GM18868 (cell line): ENCODE results near the gene ADGRV1.
"Not testable (repeated sequence)": the region's sequence is repeated elsewhere in the genome, so short reads cannot be mapped to it uniquely, and the experiment has no call there.

Source experiments
- ATAC-seq: cut with Tn5 transposase; IDR thresholded peaks from one replicate; pipeline ENCODE4 v1.9.1; 2021; ENCODE audit warnings: mild to moderate bottlenecking, moderate library complexity; ENCODE audit not compliant: unreplicated experiment

Gene ADGRV1

DNA sequence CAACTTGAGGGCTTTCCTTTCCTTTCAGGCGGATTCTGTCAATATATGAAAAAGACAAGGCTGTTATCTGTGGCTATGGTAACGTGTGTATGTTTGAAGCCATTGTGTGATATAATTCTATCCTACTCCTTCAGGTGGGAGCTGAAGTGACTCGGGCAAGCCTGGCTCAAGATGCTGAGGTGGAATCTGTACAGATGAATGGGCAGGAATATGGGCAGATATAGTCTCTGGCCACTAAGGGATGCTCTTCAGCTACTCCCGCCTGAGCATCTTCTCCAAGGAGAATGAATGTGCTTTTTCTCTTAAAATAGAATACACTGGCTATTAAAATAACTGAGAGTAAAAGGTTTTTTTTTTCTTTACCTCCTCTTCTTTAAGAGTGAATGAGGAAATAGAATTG lies 244.8 kb downstream of the ADGRV1 start:
- ATAC-seq = no peak

DNA sequence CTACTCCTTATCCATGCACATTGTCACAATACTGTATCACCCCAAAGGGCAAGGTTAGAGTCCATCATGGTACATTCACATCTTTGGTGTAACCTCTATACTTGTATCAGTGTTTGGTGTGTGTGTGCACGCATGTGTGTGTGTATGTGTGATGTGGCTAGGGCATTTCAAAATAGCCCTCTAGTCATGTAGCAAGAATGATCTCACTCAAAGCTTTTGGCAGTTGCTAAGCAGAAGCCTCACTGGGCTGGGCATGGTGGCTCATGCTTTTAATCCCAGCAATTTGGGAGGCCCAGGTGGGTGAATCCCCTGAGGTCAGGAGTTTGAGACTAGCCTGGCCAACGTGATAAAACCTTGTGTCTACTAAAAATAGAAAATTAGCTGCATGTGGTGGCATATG lies 245.3 kb downstream of the ADGRV1 start:
- ATAC-seq = no peak

DNA sequence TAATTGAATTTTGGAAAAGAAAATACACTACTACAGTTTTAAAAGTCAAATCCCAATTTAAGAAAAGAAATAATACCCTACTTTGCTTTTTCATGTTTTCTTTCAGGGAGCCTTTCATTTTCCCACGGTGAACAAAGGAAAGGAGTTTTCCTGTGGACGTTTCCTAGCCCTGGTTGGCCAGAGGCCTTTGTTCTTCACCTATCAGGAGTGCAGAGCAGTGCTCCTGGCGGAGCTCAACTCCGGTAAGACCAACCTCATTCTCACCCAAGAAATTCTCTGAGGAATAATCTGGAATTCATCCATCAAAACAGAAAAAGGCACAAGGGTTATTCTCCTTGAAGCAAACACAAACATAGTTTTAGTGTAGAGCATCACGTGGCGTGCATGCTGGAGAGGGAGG lies 248.9 kb downstream of the ADGRV1 start:
- no peak for ATAC-seq

DNA sequence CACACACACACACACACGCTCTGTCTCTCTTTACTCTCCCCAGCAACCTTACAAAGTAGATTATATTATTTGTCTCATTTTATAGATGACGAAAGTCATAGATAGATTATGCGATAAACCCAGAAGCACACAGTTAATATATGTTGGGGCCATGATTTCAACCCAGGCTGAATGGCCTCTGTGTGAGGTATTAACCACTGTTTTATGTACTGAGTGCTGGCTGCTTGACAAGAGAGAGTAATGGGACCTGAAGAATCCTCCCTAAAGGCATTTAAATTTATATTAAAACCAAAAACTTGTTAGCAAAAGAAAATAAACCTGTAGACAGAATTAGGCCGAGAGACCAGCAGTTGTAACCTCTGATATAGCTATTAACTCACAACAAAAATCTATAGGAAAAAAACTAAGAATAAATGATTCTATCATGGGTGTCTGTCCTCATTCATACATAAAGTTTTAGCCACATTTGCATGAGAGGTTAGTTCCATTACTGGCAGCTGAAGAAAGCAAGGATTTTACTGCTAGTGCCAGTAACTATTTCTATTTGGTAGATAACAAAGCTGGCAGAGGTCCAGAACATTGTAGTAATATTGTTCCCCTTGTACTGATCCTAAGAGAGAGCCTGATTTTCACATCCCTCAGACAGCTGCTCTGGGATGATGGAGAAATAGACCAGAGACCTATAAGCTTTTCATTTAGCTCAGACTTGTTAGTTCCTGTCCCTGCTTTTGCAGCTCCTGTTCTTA lies 250.9 kb downstream of the ADGRV1 start:
- ATAC-seq = no peak

DNA sequence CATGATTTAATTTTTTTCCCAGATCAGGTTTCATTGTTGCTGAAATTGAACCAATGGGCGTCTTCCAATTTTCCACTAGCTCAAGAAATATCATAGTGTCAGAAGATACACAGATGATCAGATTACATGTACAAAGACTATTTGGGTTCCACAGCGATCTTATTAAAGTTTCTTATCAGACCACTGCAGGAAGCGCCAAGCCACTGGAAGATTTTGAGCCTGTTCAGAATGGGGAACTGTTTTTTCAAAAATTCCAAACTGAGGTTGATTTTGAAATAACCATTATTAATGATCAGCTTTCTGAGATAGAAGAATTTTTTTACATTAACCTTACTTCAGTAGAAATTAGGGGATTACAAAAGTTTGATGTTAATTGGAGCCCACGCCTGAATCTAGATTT lies 251.6 kb downstream of the ADGRV1 start:
- no peak for ATAC-seq

DNA sequence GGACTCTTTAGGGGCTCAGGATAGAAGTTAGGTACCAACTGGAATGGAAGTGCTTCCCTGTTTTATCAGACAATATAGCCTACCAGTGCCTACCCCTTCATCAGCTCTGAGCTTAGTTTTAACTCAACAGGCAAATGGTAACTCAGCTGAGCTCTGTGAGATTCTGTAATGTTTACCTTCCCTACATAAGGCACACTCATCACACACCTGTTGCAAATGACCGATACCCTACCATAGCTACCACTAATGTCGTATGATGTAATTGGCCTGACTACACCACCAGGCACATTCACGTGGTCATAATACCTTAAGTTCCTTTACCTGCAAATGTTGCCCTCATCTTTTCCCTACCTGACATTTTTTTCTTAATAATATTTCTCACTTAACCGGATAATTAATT lies 254.8 kb downstream of the ADGRV1 start:
- no peak for ATAC-seq

DNA sequence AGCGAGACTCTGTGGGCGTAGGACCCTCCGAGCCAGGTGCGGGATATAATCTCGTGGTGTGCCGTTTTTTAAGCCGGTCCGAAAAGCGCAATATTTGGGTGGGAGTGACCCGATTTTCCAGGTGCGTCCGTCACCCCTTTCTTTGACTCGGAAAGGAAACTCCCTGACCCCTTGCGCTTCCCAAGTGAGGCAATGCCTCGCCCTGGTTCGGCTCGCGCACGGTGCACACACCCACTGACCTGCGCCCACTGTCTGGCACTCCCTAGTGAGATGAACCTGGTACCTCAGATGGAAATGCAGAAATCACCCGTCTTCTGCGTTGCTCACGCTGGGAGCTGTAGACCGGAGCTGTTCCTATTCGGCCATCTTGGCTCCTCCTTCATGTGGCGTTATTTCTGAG lies 263.5 kb downstream of the ADGRV1 start:
- not testable (repeated sequence) for ATAC-seq

DNA sequence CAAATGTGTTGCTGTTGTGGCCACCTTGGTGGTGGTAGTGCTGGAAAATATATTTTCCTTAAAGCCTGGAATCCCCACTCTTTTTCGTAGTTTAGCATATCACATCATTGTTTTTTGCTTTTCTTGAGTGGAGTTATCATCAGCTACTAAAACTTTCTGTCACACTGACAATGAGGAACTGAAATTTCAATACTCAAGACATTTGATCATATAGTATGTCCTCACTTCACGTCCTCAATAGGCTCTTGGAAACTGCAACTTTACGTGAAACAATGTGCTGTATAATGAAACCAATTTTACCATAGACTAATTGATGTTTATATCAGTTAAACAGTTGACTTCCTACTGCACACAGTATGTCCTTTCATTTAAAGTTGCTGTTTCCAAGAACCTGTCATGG lies 265.8 kb downstream of the ADGRV1 start:
- peak; percentile 67 for ATAC-seq

DNA sequence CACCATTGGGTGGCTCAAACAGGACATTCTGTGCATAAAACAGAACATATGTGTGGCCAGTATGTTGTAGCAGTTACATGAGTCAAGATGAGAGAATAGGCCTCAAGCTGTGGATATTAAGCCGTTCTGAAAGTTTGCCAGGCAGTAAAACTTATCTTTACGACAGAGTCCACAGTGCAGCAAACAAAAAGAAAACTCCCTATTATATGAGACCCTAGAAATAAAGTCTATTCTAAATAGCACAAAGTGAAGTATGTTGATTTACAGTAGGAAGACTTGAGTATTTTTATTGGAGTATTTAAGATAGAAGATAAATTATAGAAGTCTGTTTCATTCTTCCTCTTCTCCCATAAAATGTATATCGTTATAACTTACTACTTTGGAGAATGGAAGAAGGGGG lies 271.5 kb downstream of the ADGRV1 start:
- ATAC-seq = no peak

DNA sequence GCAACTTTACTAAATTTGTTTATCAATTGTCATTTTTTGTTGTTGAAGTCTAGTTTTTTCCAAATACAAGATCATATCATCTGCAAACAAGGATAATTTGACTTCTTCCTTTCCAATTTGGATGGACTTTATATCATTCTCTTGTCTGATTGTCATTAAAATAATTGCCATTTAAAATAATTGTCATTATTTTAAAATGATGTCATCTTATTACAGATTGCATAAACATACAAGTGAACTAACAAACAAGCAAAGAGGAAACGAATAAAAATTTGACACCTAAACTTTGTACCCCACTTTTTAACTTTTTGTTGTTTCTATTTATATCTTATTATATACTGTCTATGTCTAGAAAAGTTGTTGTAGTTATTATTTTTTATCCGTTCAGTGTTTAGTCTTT lies 275.2 kb downstream of the ADGRV1 start:
- ATAC-seq = no peak

DNA sequence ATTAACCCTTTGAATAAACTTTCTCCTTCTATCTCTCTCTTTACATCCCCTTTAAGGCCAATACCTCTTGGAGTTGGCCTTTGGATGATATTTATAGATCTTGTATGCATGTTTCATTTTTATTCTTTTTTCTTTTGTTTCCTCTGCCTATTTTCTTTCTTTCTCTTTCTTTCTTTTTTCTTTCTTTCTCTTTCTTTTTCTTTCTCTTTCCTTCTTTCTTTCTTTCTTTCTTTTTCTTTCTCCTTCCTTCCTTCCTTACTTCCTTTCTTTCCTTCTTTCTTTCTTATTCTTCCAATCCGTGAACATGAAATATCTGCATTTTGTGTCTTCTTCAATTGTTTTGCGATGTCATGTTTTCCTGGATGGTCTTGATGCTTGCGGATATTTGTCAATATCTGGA lies 276.1 kb downstream of the ADGRV1 start:
- ATAC-seq = no peak

DNA sequence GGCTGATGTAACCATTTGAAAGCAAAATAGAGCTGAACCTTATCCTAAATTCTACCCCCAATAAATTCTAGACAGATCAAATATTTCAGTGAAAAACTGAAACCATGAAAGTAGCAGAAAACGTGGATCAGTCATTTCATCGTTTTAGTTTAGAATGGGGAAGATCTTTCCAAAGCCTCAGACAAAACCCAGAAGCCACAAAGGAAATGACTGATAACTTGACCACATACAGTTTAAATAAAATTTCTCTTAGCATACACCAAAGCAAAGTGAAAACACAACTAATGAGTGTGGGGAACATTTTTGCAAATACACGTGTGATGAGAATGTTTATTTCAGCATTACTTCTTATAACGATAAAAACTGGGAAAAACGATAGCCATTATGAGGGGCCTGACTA lies 284.8 kb downstream of the ADGRV1 start:
- ATAC-seq = peak; percentile 62

DNA sequence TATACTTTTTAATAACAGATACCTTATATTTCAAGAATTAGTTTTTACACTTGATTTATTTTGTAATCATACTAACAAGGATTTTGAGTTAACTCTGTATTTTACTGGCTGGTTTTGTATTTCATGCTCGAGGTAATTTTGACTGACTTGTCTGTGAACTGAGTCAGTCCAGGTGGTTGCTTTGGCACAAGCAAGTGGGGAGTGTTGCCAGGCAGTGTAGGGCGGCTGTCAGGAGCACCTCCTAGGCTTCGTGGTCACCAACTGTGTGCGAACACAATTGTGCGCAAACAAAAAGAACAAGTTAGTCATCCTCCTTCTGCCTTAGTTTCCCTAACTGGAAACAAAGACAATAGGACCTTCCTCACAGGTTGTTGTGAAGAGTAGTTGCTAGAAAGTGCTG lies 286.3 kb downstream of the ADGRV1 start:
- ATAC-seq = no peak

DNA sequence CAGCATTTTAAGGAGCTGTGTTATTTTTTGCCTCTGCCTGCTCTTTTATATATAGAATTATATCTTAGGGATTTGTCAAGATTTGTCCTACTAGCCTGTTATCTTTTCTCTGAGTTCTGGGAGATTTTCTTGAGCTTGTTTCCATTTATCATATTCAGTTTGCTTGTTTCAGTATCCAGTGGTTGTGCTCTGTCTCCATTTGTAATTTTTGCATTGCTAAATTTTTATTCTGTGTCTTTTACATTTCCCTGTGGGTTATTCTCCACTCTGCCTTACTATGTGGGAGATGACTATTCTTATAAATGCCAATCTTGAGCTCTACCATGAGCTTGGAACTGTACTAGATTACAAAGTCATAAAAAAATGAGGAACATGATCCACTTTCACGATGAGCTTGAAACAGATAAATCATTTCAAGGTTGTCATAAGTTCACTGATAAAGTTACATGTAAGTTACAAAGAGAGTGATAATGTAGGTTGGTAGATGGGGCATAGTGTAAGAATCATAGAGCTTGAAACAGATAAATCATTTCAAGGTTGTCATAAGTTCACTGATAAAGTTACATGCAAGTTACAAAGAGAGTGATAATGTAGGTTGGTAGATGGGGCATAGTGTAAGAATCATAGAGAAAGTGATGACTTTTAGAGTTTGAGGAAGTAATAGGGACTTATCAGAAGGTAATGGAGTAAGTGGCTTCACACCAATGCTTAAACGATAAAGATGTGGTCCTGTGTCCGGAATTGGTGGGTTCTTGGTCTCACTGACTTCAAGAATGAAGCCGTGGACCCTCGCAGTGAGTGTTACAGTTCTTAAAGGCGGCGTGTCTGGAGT lies 287.3 kb downstream of the ADGRV1 start:
- no peak for ATAC-seq

DNA sequence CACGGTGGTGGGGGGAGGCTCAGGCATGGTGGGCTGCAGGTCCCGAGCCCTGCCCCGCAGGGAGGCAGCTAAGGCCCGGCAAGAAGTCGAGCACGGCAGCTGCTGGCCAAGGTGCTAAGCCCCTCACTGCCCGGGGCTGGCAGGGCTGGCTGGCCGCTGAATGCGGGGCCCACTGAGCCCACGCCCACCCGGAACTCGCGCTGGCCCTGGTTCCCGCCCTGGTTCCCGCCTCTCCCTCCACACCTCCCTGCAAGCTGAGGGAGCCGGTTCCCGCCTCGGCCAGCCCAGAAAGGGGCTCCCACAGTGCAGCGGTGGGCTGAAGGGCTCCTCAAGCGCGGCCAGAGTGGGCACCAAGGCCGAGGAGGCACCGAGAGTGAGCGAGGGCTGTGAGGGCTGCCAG lies 289.0 kb downstream of the ADGRV1 start:
- not testable (repeated sequence) for ATAC-seq

DNA sequence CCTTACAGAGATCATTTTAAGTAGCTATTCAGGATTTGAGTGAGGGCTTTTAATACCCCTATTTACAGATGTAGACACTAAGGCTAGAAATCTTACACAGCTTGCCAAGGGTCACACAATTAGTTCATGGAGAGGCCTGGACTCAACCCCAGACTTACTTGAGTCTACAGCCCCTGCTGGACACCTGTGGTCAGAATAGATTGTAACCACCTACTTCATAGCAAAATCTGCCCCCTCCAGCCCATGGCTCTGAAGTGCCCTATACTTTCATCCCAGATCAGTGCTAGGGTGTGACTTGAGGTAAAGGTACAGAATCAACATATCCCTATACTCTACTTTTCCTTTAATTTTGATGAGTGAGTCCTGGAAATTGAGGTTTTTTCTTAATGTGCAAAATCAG lies 291.3 kb downstream of the ADGRV1 start:
- ATAC-seq = no peak

DNA sequence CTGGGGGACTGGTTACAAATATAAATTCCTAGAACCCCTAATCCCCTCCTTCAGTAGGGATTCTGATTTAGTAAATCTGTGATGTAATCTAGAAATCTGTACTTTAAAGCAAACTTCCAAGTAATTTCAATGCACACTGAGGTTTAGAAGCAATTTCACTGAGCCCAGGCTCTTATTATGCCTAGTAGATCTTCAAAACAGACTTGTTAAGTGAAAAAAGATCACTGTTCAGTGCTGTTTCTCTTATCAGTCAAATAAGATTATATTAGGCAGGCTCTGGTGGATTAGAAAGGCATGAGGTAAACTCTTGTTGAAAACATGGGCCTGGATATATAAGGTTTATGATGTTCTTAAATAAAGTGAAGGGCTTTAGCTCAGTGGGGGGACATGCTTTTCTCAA lies 293.9 kb downstream of the ADGRV1 start:
- no peak for ATAC-seq

DNA sequence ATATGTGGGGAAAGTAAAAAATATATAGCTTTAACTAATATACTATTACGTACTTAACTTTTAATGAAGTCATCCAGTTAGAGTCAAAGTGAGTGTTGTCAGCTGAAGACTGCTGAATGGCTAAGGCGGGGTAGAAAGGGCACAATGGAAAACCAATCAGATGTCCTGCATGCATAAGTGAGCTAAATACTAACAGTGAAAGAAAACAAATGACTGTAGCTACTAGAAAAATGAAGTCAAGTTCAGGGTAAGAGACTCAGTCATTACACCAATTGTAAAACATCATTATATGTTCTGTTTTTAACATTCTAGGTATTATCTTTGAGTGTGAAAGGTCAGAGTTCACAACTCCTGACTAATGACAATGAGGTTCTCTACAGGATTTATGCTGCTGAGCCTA lies 295.2 kb downstream of the ADGRV1 start:
- no peak for ATAC-seq

DNA sequence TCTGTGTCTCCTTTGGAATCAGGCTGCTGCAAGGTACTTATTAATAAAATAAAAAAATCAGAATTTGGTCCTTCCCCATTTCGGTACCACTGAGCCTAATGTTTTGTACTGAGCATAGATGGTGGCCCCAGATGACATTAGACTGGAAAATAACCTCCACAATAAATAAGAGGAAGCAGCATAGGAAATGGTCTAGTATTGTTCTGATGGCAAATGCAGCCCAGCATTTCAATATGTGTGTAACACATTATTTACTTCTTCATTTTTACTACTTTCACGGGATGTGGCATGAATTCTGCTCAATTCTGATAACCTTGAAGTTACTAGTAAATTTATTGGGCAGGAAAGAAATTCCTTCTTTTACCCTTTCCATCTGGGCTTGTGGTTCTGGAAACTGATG lies 295.6 kb downstream of the ADGRV1 start:
- no peak for ATAC-seq

DNA sequence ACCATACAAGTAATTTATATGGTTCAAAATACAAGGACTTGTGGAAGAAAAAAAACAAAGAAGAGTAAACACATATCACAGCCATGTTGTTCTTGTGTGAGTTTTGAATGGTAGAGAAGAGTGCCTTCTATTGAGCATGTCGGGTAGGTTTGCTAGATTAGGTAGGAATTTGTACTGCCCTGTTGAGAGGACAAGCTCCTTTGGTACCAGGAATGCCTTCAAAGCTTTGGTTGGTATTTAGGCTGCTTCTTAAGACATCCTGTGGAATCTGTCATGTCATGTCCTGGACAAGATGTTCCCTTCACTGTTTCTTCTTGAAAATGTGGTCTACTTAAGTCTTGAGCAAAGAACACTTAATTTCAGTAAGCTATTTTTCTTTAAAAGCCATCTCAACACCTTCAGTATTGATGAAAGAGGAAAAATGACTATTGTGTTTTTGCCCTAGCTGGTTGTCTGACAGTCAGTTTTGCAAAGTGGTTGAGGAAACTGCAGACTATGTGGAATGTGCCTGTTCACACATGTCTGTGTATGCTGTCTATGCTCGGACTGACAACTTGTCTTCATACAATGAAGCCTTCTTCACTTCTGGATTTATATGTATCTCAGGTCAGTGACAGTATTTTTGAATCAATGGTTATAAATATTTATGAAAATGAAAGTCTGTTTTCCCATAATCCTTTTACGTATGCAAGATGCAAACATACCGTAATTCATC lies 296.9 kb downstream of the ADGRV1 start:
- no peak for ATAC-seq

DNA sequence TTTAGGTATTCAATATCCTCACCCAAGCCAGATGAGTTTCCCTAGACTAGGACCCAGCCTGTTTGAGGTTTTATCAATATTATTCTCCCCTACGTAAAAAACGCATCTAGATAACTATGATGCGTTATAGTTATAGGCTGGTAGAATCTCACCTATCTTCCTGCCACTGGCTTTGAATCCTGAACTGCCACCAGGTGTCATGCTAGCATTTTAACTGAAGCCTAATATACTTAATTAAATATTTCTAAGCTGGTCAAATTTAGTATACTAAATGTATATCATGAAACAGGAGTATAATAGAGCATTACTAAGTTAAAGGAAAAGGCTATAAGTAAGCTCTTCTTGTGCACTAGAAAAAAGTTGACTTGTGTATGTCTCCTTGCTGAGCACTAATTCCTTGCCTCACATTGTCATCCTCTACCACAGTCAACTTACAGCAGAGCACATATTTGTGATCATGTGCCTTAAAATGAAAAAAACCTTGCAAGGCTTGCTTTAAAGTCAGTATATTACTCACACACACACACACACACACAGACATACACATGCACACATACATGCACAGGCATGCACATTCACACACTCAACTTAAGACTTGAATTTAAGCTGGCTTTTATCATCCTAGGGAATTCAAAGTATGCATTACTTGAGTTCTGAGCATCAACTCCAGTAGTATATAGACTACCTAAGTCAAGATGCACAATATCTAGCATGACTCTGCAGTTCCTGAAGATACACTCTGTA lies 303.4 kb downstream of the ADGRV1 start:
- no peak for ATAC-seq
